ENCODE measurements around the gene HS6ST1.
"Not testable (repeated sequence)": the region's sequence is repeated elsewhere in the genome, so short reads cannot be mapped to it uniquely, and the experiment has no call there.

HS6ST1 gene

GRCh38 chr2:128268611-128269010, 50.1 kb downstream of the HS6ST1 start:
- DNase-seq (ENCODE audit: low read depth) = not testable (repeated sequence)

GRCh38 chr2:128268145-128268544, 50.5 kb downstream of the HS6ST1 start:
- DNase-seq (ENCODE audit: low read depth) = not testable (repeated sequence)

- not testable (repeated sequence) for DNase-seq (ENCODE audit: low read depth)
These were observed 51.0 kb downstream of the HS6ST1 start for GRCh38 chr2:128267649-128268048.

- DNase-seq (ENCODE audit: low read depth) = not testable (repeated sequence)
These were observed 51.5 kb downstream of the HS6ST1 start for GRCh38 chr2:128267197-128267596.

- DNase-seq (ENCODE audit: low read depth) = not testable (repeated sequence)
These were observed 52.2 kb downstream of the HS6ST1 start for GRCh38 chr2:128266463-128266862.

GRCh38 chr2:128265608-128265993, 53.1 kb downstream of the HS6ST1 start:
- DNase-seq (ENCODE audit: low read depth) = not testable (repeated sequence)

GRCh38 chr2:128264881-128265607, 53.6 kb downstream of the HS6ST1 start:
- DNase-seq (ENCODE audit: low read depth) = no peak

- no peak for DNase-seq (ENCODE audit: low read depth)
These were observed 54.8 kb downstream of the HS6ST1 start for GRCh38 chr2:128263902-128264331.

- DNase-seq (ENCODE audit: low read depth) = no peak
These were observed 56.1 kb downstream of the HS6ST1 start for GRCh38 chr2:128262315-128263253.

GRCh38 chr2:128261245-128262128, 57.2 kb downstream of the HS6ST1 start:
- no peak for DNase-seq (ENCODE audit: low read depth)

- DNase-seq (ENCODE audit: low read depth) = peak; percentile 80
These were observed 58.2 kb downstream of the HS6ST1 start for GRCh38 chr2:128260239-128261138.

GRCh38 chr2:128259585-128259984, 59.1 kb downstream of the HS6ST1 start:
- DNase-seq (ENCODE audit: low read depth) = no peak

GRCh38 chr2:128258218-128258617, 60.5 kb downstream of the HS6ST1 start:
- no peak for DNase-seq (ENCODE audit: low read depth)

GRCh38 chr2:128252501-128252900, 66.2 kb downstream of the HS6ST1 start:
- DNase-seq (ENCODE audit: low read depth) = no peak

GRCh38 chr2:128252086-128252485, 66.6 kb downstream of the HS6ST1 start:
- not testable (repeated sequence) for DNase-seq (ENCODE audit: low read depth)

- no peak for DNase-seq (ENCODE audit: low read depth)
These were observed 68.2 kb downstream of the HS6ST1 start for GRCh38 chr2:128250229-128251025.

GRCh38 chr2:128249555-128249954, 69.1 kb downstream of the HS6ST1 start:
- no peak for DNase-seq (ENCODE audit: low read depth)

GRCh38 chr2:128245813-128246212, 72.9 kb downstream of the HS6ST1 start:
- no peak for DNase-seq (ENCODE audit: low read depth)

- no peak for DNase-seq (ENCODE audit: low read depth)
These were observed 76.8 kb downstream of the HS6ST1 start for GRCh38 chr2:128241896-128242295.

Data from iris pigment epithelial cell (primary cell).